ENCODE results near the gene SPCS3. TPM values are rescaled to one million over a fixed set of nuclear protein-coding genes. Genes with fewer than 3 reads are reported as not detected.

Gene SPCS3
- total RNA-seq (2022; extraction: Qiagen RNA extraction; ENCODE audit: low read depth) = 28.1 to 41.3 TPM (median 36.1 TPM) in 5 replicates

GRCh38 chr4:176319704-176320339, at the start of gene SPCS3:
Gene SPCS3 (plus strand): TSS chr4:176319966. CDS start chr4:176320077, 111 bp downstream.

Other genes starting within 250 kb of the SPCS3 start
- gene SPATA4, start 124.4 kb upstream of the SPCS3 start, total RNA-seq (2022; extraction: Qiagen RNA extraction; ENCODE audit: low read depth) = 0.15 to 0.20 TPM (median 0.20 TPM) in 3 of 5 replicates, not detected in the others
- 0.05 to 0.07 TPM in 2 of 5 replicates, not detected in the others for gene ASB5, start 50.7 kb upstream of the SPCS3 start, total RNA-seq (2022; extraction: Qiagen RNA extraction; ENCODE audit: low read depth)